DOHH2 (cell line): ENCODE data around the gene PRM3.

Source experiments
- H3F3A ChIP-seq: fragments of 200-600 bp; sonication (generic), shearing (Covaris generic); 2 replicates; pipeline ENCODE4 v1.6.0; 2016; ENCODE audit warnings: antibody characterized with exemption, mild to moderate bottlenecking; ENCODE audit not compliant: control insufficient read depth, insufficient read depth
- H3K27ac ChIP-seq: fragments of 200-600 bp; sonication (generic); 2 replicates; pipeline ENCODE4 v1.5.1; 2014; ENCODE audit warnings: low read depth, mild to moderate bottlenecking, low read length, moderate library complexity
- H3K27me3 ChIP-seq: fragments of 200-600 bp; sonication (generic); 2 replicates; pipeline ENCODE4 v1.6.1; 2014; ENCODE audit warnings: mild to moderate bottlenecking, low read length, mixed read lengths; ENCODE audit not compliant: control insufficient read depth
- H3K36me3 ChIP-seq: fragments of 200-600 bp; sonication (generic); 2 replicates; pipeline ENCODE4 v1.6.1; 2014; ENCODE audit warnings: mild to moderate bottlenecking, low read length, moderate library complexity, mixed read lengths; ENCODE audit not compliant: control insufficient read depth
- H3K4me1 ChIP-seq: fragments of 200-600 bp; sonication (generic); 2 replicates; pipeline ENCODE4 v1.6.1; 2014; ENCODE audit warnings: mild to moderate bottlenecking, low read length, mixed read lengths; ENCODE audit not compliant: control insufficient read depth
- H3K4me2 ChIP-seq: fragments of 200-600 bp; sonication (generic); 2 replicates; pipeline ENCODE4 v1.6.0; 2014; ENCODE audit warnings: mild to moderate bottlenecking, low read length, moderate library complexity
- H3K4me3 ChIP-seq: fragments of 200-600 bp; sonication (generic); 2 replicates; pipeline ENCODE4 v1.5.1; 2014; ENCODE audit warnings: mild to moderate bottlenecking, low read length, mixed read lengths
- H3K79me2 ChIP-seq: fragments of 200-600 bp; sonication (generic); 2 replicates; pipeline ENCODE4 v1.6.1; 2014; ENCODE audit warnings: mild to moderate bottlenecking, low read length, mixed read lengths; ENCODE audit not compliant: control insufficient read depth
- H3K9me2 ChIP-seq: fragments of 200-600 bp; sonication (generic); replicated peaks from 2 replicates; pipeline ENCODE4 v1.6.1; 2014; ENCODE audit warnings: mild to moderate bottlenecking, low read length, mixed read lengths; ENCODE audit not compliant: control insufficient read depth
- H3K9me3 ChIP-seq: fragments of 200-600 bp; sonication (generic); 2 replicates; pipeline ENCODE4 v1.6.1; 2014; ENCODE audit warnings: antibody characterized with exemption, low read length, mixed read lengths; ENCODE audit not compliant: control insufficient read depth, insufficient read depth
- H4K20me1 ChIP-seq: fragments of 200-600 bp; sonication (generic); 2 replicates; pipeline ENCODE4 v1.6.0; 2014; ENCODE audit warnings: low read depth, mild to moderate bottlenecking, antibody characterized with exemption, low read length, moderate library complexity; ENCODE audit not compliant: control insufficient read depth, insufficient read depth
- EZH2phosphoT487 ChIP-seq: fragments of 200-600 bp; sonication (generic); IDR thresholded peaks from 2 replicates; pipeline ENCODE4 v1.6.1; 2017; ENCODE audit warnings: borderline replicate concordance, mild to moderate bottlenecking, antibody characterized with exemption, low read length, moderate library complexity, mixed read lengths
- TF ChIP-seq, protein P1 (sequence below): fragments of 200-600 bp; sonication (generic); IDR thresholded peaks from one replicate; pipeline ENCODE4 v1.5.1; 2014; ENCODE audit warnings: antibody characterized with exemption, mild to moderate bottlenecking, low read depth, low read length; ENCODE audit not compliant: poor library complexity, severe bottlenecking

PRM3 gene

DNA sequence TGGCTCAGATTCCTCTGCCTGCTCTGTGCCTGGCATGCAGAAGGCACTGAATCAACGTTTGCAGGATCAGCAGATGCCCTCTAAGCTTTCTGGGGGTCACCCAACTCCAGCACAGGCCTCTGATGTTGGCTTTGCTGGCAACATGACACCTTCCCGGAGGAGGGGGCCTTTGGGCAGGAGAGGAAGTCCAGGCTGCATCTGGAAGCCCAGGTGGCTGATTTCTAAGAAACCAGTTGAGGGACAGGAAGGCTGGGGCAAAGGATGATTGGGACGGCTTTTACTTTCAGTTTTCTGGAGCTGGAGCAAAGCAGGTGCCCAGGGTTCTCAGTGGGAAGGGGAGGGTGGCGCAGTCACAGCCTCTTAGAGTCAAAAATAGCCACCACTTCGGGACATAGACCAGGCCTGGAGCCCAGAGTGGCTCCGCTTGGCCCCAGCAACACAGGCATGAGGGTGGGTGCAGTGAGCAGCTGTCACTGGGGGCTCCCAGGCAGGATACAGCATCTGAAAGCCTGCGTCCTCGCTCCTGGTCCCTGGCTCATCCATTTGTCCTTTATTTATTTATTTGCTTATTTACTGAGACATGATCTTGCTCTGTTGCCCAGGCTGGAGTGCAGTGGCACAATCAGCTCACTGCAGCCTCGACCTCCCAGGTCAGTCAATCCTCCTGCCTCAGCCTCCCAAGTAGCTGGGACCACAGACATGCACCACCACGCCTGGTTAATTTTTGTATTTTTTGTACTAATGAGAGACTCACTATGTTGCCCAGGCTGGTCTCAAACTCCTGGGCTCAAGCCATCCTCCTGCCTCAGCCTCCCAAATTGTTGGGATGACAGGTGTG is 32.6 kb downstream of the PRM3 start:
- no peaks in the 10 kb centered on the region for H3K9me3 ChIP-seq
- no peaks in the 10 kb centered on the region; the same call in 1 of the 2 replicates for H4K20me1 ChIP-seq
- H3K27me3 ChIP-seq: peaks cover 39% of the 10 kb centered on the region
- H3K4me1 ChIP-seq: peaks cover 4% of the 10 kb centered on the region
- H3F3A ChIP-seq: no peaks in the 10 kb centered on the region
- no peak overlapping the region for H3K27ac ChIP-seq
- H3K79me2 ChIP-seq: no peaks in the 10 kb centered on the region
- no peak overlapping the region for H3K4me2 ChIP-seq
- H3K36me3 ChIP-seq: no peaks in the 10 kb centered on the region
- H3K4me3 ChIP-seq: no peak overlapping the region
- TF ChIP-seq, protein P1, sequence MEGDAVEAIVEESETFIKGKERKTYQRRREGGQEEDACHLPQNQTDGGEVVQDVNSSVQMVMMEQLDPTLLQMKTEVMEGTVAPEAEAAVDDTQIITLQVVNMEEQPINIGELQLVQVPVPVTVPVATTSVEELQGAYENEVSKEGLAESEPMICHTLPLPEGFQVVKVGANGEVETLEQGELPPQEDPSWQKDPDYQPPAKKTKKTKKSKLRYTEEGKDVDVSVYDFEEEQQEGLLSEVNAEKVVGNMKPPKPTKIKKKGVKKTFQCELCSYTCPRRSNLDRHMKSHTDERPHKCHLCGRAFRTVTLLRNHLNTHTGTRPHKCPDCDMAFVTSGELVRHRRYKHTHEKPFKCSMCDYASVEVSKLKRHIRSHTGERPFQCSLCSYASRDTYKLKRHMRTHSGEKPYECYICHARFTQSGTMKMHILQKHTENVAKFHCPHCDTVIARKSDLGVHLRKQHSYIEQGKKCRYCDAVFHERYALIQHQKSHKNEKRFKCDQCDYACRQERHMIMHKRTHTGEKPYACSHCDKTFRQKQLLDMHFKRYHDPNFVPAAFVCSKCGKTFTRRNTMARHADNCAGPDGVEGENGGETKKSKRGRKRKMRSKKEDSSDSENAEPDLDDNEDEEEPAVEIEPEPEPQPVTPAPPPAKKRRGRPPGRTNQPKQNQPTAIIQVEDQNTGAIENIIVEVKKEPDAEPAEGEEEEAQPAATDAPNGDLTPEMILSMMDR: no peak
- no peak for TF ChIP-seq EZH2phosphoT487
- H3K9me2 ChIP-seq: no peaks in the 10 kb centered on the region

GRCh38 chr16:11239644-11240632 is 33.5 kb downstream of the PRM3 start:
- Histone ChIP-seq H3K36me3 (no peaks in the 10 kb centered on the region), H3K4me3 (no peak overlapping the region), H3K9me3 (no peaks in the 10 kb centered on the region), H3K9me2 (no peaks in the 10 kb centered on the region), H3K27ac (no peak overlapping the region), H4K20me1 (no peaks in the 10 kb centered on the region), H3K79me2 (no peaks in the 10 kb centered on the region), H3K4me2 (no peak overlapping the region), H3K4me1 (peaks cover 4% of the 10 kb centered on the region), H3F3A (no peaks in the 10 kb centered on the region), H3K27me3 (peaks cover 34% of the 10 kb centered on the region)
- TF ChIP-seq EZH2phosphoT487: no peak
- TF ChIP-seq, protein P1: no peak

- Histone ChIP-seq H3K9me2 (no peaks in the 10 kb centered on the region), H3K36me3 (no peaks in the 10 kb centered on the region), H3K27ac (no peak overlapping the region), H3K4me1 (peaks cover 11% of the 10 kb centered on the region), H3K4me3 (no peak overlapping the region), H3K9me3 (no peaks in the 10 kb centered on the region), H3K79me2 (no peaks in the 10 kb centered on the region), H3K4me2 (no peak overlapping the region), H3F3A (no peaks in the 10 kb centered on the region), H3K27me3 (peaks cover 27% of the 10 kb centered on the region), H4K20me1 (no peaks in the 10 kb centered on the region)
- no peak for TF ChIP-seq EZH2phosphoT487
- TF ChIP-seq, protein P1: no peak
Observed at GRCh38 chr16:11238272-11239202, 34.9 kb downstream of the PRM3 start.
